HepG2 (cell line): Measurements from ENCODE around the gene APOLD1. TPM values are rescaled to one million over a fixed set of nuclear protein-coding genes. Genes with fewer than 3 reads are reported as not detected.
A peak's percentile ranks its signal among the peaks of the same experiment; 100 is the strongest.

Source experiments
- ATAC-seq: fragments of 200-7000 bp; cut with Tn5 transposase; 3 replicates; pipeline ENCODE4 v1.9.1; 2020; ENCODE audit warnings: mild to moderate bottlenecking, moderate library complexity
- BruUV-seq: library from RNA; stranded (reverse); fragments of 400-500 nt; replicated peaks from 2 replicates; lab custom pipeline; 2021; lab: Mats Ljungman, UMichigan
- CTCF ChIA-PET: fragments of 300-600 bp; formaldehyde crosslinking; extraction: SDS; loops from one replicate; lab custom pipeline; 2021; ENCODE audit warnings: low total read pairs, inconsistent platforms, low intra/inter-chr PET ratio; lab: Yijun Ruan, JAX
- POLR2A ChIA-PET: fragments of 350-600 bp; sonication (Branson Sonifier 250); formaldehyde crosslinking; loops from one replicate; lab custom pipeline; 2020; ENCODE audit warnings: antibody characterized with exemption, inconsistent platforms; lab: Yijun Ruan, JAX
- DNase-seq: peaks from one replicate; pipeline ENCODE4 v3.0.0-alpha.2; 2015; ENCODE audit warnings: low spot score
- FAIRE-seq: peaks from 3 replicates; lab custom pipeline; 2011; peaks lifted over from hg19 to GRCh38; lab: Jason Lieb, UNC
- H2AFZ ChIP-seq: one replicate; pipeline ENCODE4 v1.6.1; 2011; ENCODE audit warnings: low read length, inconsistent platforms
- H3K27ac ChIP-seq: fragments of 300-600 bp; 3 replicates; pipeline ENCODE4 v1.8.0; 2011; ENCODE audit warnings: mixed run types, mild to moderate bottlenecking, mixed read lengths, low read length, inconsistent platforms; ENCODE audit not compliant: insufficient read depth; ENCODE audit errors: extremely low read length
- H3K27me3 ChIP-seq, 2 experiments: fragments of 200-600 bp in 1 of 2; 2 replicates in 1 of 2; 3 replicates in 1 of 2; pipeline versions ENCODE4 v1.6.0 to v1.8.0; 2011; ENCODE audit warnings: low read length in 2 of 2, mild to moderate bottlenecking in 2 of 2, moderate library complexity in 2 of 2, inconsistent platforms in 1 of 2; ENCODE audit not compliant: insufficient read depth in 2 of 2, control insufficient read depth in 1 of 2
- H3K36me3 ChIP-seq, 2 experiments: fragments of 200-600 bp in 1 of 2; replicated peaks in 1 of 2; 2 replicates in 1 of 2; 3 replicates in 1 of 2; pipeline versions ENCODE4 v1.5.1 to v1.8.0; 2011; ENCODE audit warnings: low read length in 2 of 2, inconsistent platforms in 1 of 2; ENCODE audit not compliant: insufficient read depth in 2 of 2, control insufficient read depth in 1 of 2
- H3K4me1 ChIP-seq: 2 replicates; pipeline ENCODE4 v1.5.1; 2012; ENCODE audit warnings: low read length, inconsistent platforms; ENCODE audit not compliant: insufficient read depth
- H3K4me2 ChIP-seq: 2 replicates; pipeline ENCODE4 v1.6.0; 2011; ENCODE audit warnings: low read depth, low read length, inconsistent platforms
- H3K4me3 ChIP-seq, 3 experiments: fragments of 200-600 bp in 1 of 3; sonication (generic), shearing (Covaris generic) in 1 of 3; replicated peaks in 1 of 3; 2 replicates each; pipeline ENCODE4 v1.5.1; 2011 to 2016; ENCODE audit warnings: low read length in 3 of 3, inconsistent platforms in 2 of 3, low read depth in 2 of 3, mild to moderate bottlenecking in 2 of 3, control low read depth in 1 of 3, mixed read lengths in 1 of 3; ENCODE audit not compliant: insufficient read depth in 1 of 3
- H3K79me2 ChIP-seq: one replicate; pipeline ENCODE4 v1.6.1; 2011; ENCODE audit warnings: low read length, inconsistent platforms; ENCODE audit not compliant: insufficient read depth
- H3K9ac ChIP-seq: 2 replicates; pipeline ENCODE4 v1.6.0; 2011; ENCODE audit warnings: mild to moderate bottlenecking, low read depth, low read length, inconsistent platforms; ENCODE audit not compliant: insufficient read depth
- H3K9me3 ChIP-seq: 2 replicates; pipeline ENCODE4 v1.5.1; 2012; ENCODE audit warnings: mild to moderate bottlenecking, low read length
- H4K20me1 ChIP-seq: 2 replicates; pipeline ENCODE4 v1.6.0; 2011; ENCODE audit warnings: inconsistent platforms, mild to moderate bottlenecking, low read length, moderate library complexity; ENCODE audit not compliant: insufficient read depth
- ARID3A ChIP-seq: IDR thresholded peaks from 2 replicates; pipeline ENCODE4 v1.6.1; 2012; ENCODE audit warnings: low read depth, low read length, improper control_type of control experiment
- CEBPG ChIP-seq: IDR thresholded peaks from 2 replicates; pipeline ENCODE4 v1.6.1; 2016
- CTCF ChIP-seq: sonication (generic); formaldehyde crosslinking; IDR thresholded peaks from 2 replicates; pipeline ENCODE4 v1.5.0; 2020; ENCODE audit warnings: mild to moderate bottlenecking, missing genetic modification reagents, moderate library complexity
- FOXC1 ChIP-seq: sonication (generic); formaldehyde crosslinking; IDR thresholded peaks from 2 replicates; pipeline ENCODE4 v1.8.0; 2022; ENCODE audit warnings: mild to moderate bottlenecking, missing genetic modification reagents, borderline replicate concordance
- HCFC1 ChIP-seq: fragments of 150-350 bp; IDR thresholded peaks from 2 replicates; pipeline ENCODE4 v1.6.1; 2014; ENCODE audit warnings: low read depth, low read length
- HNRNPH1 ChIP-seq: fragments of 200-400 bp; formaldehyde crosslinking; optimal IDR thresholded peaks from 2 replicates; pipeline ENCODE3; 2017; ENCODE audit warnings: mild to moderate bottlenecking, low read depth, low read length
- MAFF ChIP-seq: IDR thresholded peaks from 2 replicates; pipeline ENCODE4 v1.6.1; 2011; ENCODE audit warnings: low read depth, low read length, improper control_type of control experiment
- MLLT10 ChIP-seq: sonication (generic); formaldehyde crosslinking; IDR thresholded peaks from 2 replicates; pipeline ENCODE4 v1.4.0; 2020; ENCODE audit warnings: missing genetic modification reagents
- RFX5 ChIP-seq: IDR thresholded peaks from 2 replicates; pipeline ENCODE4 v1.6.1; 2011; ENCODE audit warnings: low read depth, low read length, improper control_type of control experiment
- ZNF101 ChIP-seq: sonication (generic); formaldehyde crosslinking; IDR thresholded peaks from 2 replicates; pipeline ENCODE4 v1.4.0; 2020; ENCODE audit warnings: mild to moderate bottlenecking, low read depth, missing genetic modification reagents, borderline replicate concordance
- ZNF18 ChIP-seq: sonication (generic); formaldehyde crosslinking; IDR thresholded peaks from 2 replicates; pipeline ENCODE4 v1.8.0; 2022; ENCODE audit warnings: mild to moderate bottlenecking, missing genetic modification reagents; ENCODE audit not compliant: insufficient replicate concordance
- ZNF557 ChIP-seq: sonication (generic); formaldehyde crosslinking; IDR thresholded peaks from 2 replicates; pipeline ENCODE4 v1.4.0; 2020; ENCODE audit warnings: missing genetic modification reagents
- ZNF772 ChIP-seq: sonication (generic); formaldehyde crosslinking; IDR thresholded peaks from 2 replicates; pipeline ENCODE4 v1.5.0; 2020; ENCODE audit warnings: mild to moderate bottlenecking, missing genetic modification reagents
- WGBS: methylation state at CpG from one replicate; pipeline ENCODE4 v1.1.6; 2017; ENCODE audit warnings: low lambda C conversion rate; 5-methylcytosine and 5-hydroxymethylcytosine counted together
- in situ Hi-C: cut with HindIII; loops from 2 replicates; pipeline ENCODE4 v1.10.0; 2017; ENCODE audit warnings: low pct_unique_long_range_greater_than_20kb; ENCODE audit not compliant: extremely low pct_ligation_motif_present
- intact Hi-C: fragments of 100-400 bp; cut with micrococcal nuclease; formaldehyde crosslinking; loops from one replicate; pipeline ENCODE4 v1.10.0; 2022; ENCODE audit not compliant: unreplicated experiment
- polyA plus RNA-seq, 8 experiments: library from polyadenylated mRNA; depleted of rRNA in 3 of 8; stranded (reverse) in 7 of 8; unstranded in 1 of 8; fragments of >200 nt; fragmentation: Illumina TruSeq in 4 of 8; extraction: Trizol in 4 of 8; gene quantifications; 2 replicates each; pipeline versions ENCODE4 v1.2.1 to v1.2.3, GENCODE V29; 2011 to 2016; ENCODE audit warnings: low read depth in 4 of 8, missing spikeins in 1 of 8, mixed read lengths in 1 of 8; ENCODE audit not compliant: insufficient read depth in 1 of 8
- total RNA-seq, 5 experiments: library from RNA; depleted of rRNA; stranded (reverse); fragments of >200 nt; fragmentation: Illumina TruSeq; extraction: Trizol; gene quantifications; 2 replicates each; pipeline ENCODE4 v1.2.3, GENCODE V29; 2016; ENCODE audit warnings: low read depth in 1 of 5

The APOLD1 gene
- total and polyA plus RNA-seq, 2 of the 13 experiments (the other 11 are each of a cell fraction or from before 2014, with no cell fraction given): 0.20 to 0.84 TPM

GRCh38 chr12:12784911-12785814 lies at the start of gene APOLD1 (continued):
- no peak for TF ChIP-seq HNRNPH1
- no peak for TF ChIP-seq MLLT10 (CRISPR knock-in tag)
- TF ChIP-seq FOXC1 (CRISPR knock-in tag): no peak
- TF ChIP-seq ZNF772 (CRISPR knock-in tag): no peak

GRCh38 chr12:12736759-12737676 lies 48.4 kb upstream of the APOLD1 start:
- BruUV-seq: no TSS peak
- 69% methylated on average over 9 of the region's 9 CpGs for WGBS
- no peak for TF ChIP-seq HCFC1
- no peak for TF ChIP-seq ZNF557
- TF ChIP-seq ZNF101 (CRISPR knock-in tag): no peak
- TF ChIP-seq ARID3A: peak; percentile 79
- TF ChIP-seq CTCF (CRISPR knock-in tag): peak; percentile 42; the same call in 1 of the 2 replicates
- TF ChIP-seq ZNF18: peak; percentile 31
- no peak for TF ChIP-seq RFX5
- no peak for TF ChIP-seq CEBPG (CRISPR knock-in tag)
- peak; percentile 76 for TF ChIP-seq MAFF

More at GRCh38 chr12:12736759-12737676, 48.4 kb upstream of the APOLD1 start:
- H3K27me3 ChIP-seq: no peaks in the 10 kb centered on the region
- no peak overlapping the region for H3K4me3 ChIP-seq
- H4K20me1 ChIP-seq: no peaks in the 10 kb centered on the region
- H3K9ac ChIP-seq: no peak overlapping the region
- H3K9me3 ChIP-seq: no peaks in the 10 kb centered on the region
- H3K4me2 ChIP-seq: no peak overlapping the region; the same call in 1 of the 2 replicates
- ChIA-PET CTCF (interaction anchor here (0.9 to 1.4 kb wide), 2 partner anchors 22 to 361 kb away, joined by 4 read pairs; no protein-coding TSS in a partner anchor), POLR2A (interaction anchor here (1.1 to 3.9 kb wide), 7 partner anchors 9 to 21 kb away, joined by 3 to 31 read pairs (median 5); no protein-coding TSS in a partner anchor)
- no peaks in the 10 kb centered on the region for H3K79me2 ChIP-seq
- peak; percentile 83 for ATAC-seq
- intact Hi-C loops (no loop called here), in situ Hi-C loops (no loop called here)
- H3K27ac ChIP-seq: no peak overlapping the region
- FAIRE-seq: peak; percentile 18
- H2AFZ ChIP-seq: no peak overlapping the region
- no peaks in the 10 kb centered on the region for H3K36me3 ChIP-seq
- DNase-seq: no peak
- peaks cover 33% of the 10 kb centered on the region for H3K4me1 ChIP-seq
